A204.1 (cell line): Measurements from ENCODE around the gene LTF.
"Not testable (repeated sequence)": the region's sequence is repeated elsewhere in the genome, so short reads cannot be mapped to it uniquely, and the experiment has no call there.

ENCODE experiments used
- FAIRE-seq: peaks from 2 replicates; lab custom pipeline; 2012; peaks lifted over from hg19 to GRCh38; lab: Jason Lieb, UNC

The LTF gene

GRCh38 chr3:46393554-46394434, 70.9 kb downstream of the LTF start:
- FAIRE-seq: no peak

GRCh38 chr3:46393011-46393410, 71.7 kb downstream of the LTF start:
- FAIRE-seq: no peak

- FAIRE-seq: not testable (repeated sequence)
These were observed 73.2 kb downstream of the LTF start for GRCh38 chr3:46391526-46391925.

GRCh38 chr3:46389306-46389705, 75.4 kb downstream of the LTF start:
- FAIRE-seq: no peak

GRCh38 chr3:46388847-46389246, 75.9 kb downstream of the LTF start:
- FAIRE-seq: not testable (repeated sequence)

- FAIRE-seq: no peak
These were observed 78.5 kb downstream of the LTF start for GRCh38 chr3:46386205-46386604.
